ENCODE measurements around the gene NEURL1. TPM values are rescaled to one million over a fixed set of nuclear protein-coding genes. Genes with fewer than 3 reads are reported as not detected.

NEURL1 gene, protein sequence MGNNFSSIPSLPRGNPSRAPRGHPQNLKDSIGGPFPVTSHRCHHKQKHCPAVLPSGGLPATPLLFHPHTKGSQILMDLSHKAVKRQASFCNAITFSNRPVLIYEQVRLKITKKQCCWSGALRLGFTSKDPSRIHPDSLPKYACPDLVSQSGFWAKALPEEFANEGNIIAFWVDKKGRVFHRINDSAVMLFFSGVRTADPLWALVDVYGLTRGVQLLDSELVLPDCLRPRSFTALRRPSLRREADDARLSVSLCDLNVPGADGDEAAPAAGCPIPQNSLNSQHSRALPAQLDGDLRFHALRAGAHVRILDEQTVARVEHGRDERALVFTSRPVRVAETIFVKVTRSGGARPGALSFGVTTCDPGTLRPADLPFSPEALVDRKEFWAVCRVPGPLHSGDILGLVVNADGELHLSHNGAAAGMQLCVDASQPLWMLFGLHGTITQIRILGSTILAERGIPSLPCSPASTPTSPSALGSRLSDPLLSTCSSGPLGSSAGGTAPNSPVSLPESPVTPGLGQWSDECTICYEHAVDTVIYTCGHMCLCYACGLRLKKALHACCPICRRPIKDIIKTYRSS
- total RNA-seq, result 16.8 TPM

DNA sequence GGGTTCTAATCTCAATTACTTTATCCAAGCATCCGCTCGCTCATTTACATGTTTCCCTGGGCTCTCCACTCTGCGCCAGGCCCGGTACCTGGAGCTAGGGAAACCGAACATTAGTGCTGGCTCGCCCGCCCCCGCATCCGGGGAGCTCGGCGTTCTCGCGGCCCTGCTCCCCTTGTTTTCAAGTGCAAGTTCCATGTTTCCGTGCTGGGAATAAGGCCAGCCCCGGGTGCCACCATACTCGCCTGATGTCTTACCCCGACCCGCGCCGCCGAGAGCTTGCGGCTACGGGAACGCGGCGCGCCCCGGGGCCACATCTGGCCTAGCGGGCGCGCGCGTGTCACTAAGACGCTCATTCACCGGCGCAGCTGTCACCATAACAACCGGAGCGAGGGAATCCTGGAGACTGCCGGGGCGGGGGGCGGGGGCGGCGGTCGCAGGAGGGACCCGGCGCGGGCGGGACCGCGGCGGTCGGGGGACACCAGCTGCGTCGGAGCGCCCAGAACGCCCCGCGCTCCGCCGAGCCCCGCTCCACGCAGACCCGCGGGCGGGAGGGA lies at the start of gene NEURL1:
NEURL1 (plus strand) TSS at position 344 of the 554 bp plus-strand sequence. CDS start 683 bp downstream, outside the sequence.

DNA sequence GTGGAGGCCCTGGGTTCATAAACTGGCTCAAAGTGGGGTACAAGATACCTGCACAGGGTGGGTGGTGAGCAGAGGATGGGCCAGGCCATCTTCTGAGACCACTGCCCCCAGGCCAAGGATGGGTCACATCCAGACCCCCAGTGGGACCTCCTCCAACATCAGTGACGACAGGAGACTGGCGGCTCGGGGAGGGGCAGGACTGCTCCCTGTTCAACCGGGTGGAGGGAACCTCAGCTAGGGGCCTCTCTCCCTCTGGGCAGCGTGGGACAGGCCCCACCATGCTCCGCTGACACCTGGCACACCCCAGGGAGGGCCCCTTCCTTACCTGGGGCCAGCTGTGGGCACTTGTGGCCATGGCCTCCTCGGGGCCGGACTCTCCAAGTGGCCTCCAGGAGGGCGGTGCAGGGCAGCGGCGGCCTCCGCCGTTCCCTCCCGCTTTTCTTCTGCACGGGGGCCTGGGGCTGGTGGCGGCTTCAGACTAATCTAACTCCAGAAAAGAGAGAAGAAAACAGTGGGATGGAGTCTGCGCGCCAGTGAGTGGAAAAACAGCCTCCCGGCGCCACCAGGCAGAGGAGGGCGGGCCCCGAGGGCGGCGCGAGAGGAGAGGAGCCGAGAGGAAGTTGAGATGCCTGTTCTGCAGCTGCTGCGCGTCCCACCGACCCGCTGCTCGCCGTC lies 41.5 kb upstream of the NEURL1 start, which contains the start of gene CALHM2:
CALHM2 (minus strand) TSS at position 540 of the 675 bp plus-strand sequence. CDS start 2,429 bp downstream, outside the sequence.

DNA sequence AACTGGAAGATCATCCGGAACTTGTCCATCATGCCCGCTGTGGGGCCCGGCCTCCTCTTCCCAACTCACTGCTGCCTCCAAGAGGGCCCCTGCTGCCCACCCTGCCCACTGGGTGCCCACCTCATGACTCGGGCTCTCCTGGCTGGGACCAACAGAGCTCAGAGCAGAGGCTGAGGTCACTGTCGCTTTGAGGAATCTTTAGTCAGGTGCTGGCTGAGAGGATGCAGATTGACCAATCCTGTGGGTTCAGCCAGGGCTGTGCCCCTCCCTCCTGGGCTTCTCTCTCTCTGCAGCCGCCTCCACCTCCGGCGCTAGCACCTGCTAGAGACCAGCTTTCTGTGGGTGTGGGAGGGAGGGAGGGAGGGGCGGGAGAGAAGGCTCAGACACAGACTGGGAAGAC lies 34.8 kb upstream of the NEURL1 start, which contains the start of gene CALHM1:
CALHM1 (minus strand) TSS at position 181 of the 400 bp plus-strand sequence; CDS start at position 32, 149 bp downstream.

DNA sequence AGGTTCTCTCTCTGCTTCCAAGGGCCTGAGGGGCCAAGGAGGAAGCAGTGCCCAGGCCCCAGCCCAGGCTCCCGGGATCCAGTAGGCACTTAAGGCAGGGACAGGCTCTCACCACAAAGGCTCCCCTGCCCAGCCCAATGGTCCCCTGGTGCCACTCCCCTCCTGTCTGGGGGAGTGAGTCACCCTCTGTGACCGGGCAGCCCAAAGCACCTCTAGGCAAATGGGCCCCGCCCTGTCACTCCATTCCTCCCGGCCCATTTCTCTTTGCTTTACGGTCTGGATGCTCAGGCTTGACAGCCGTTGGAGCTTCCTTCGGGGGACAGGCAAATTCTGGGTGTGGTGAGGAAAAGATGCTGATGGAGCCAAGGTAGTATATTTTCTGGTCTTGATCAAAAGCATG lies 14.4 kb upstream of the NEURL1 start, which contains the start of gene CALHM3:
CALHM3 (minus strand) TSS at position 106 of the 400 bp plus-strand sequence. CDS start 208 bp downstream, outside the sequence.

Other genes starting within 250 kb of the NEURL1 start
- gene RPEL1, start 247.8 kb upstream of the NEURL1 start, total RNA-seq, result not detected
- gene INA, start 216.6 kb upstream of the NEURL1 start, total RNA-seq, result 102 TPM
- gene PCGF6, start 142.6 kb upstream of the NEURL1 start, total RNA-seq, result 13.7 TPM
- 12.9 TPM for gene TAF5, start 125.7 kb upstream of the NEURL1 start, total RNA-seq
- 84.4 TPM for gene ATP5MK, start 97.2 kb upstream of the NEURL1 start, total RNA-seq
- gene PDCD11, start 97.1 kb upstream of the NEURL1 start, total RNA-seq, result 33.3 TPM
- gene CALHM2, start 41.3 kb upstream of the NEURL1 start, total RNA-seq, result 12.4 TPM
- not detected for gene CALHM1, start 34.8 kb upstream of the NEURL1 start, total RNA-seq
- gene CALHM3, start 14.5 kb upstream of the NEURL1 start, total RNA-seq, result not detected